HG03108 (cell line): ENCODE measurements around the gene ITGAL.
A peak's percentile ranks its signal among the peaks of the same experiment; 100 is the strongest.
"Not testable (repeated sequence)": the region's sequence is repeated elsewhere in the genome, so short reads cannot be mapped to it uniquely, and the experiment has no call there.

Source experiments
- ATAC-seq: cut with Tn5 transposase; IDR thresholded peaks from one replicate; pipeline ENCODE4 v1.9.1; 2021; ENCODE audit warnings: moderate library complexity; ENCODE audit not compliant: unreplicated experiment

Gene ITGAL

DNA sequence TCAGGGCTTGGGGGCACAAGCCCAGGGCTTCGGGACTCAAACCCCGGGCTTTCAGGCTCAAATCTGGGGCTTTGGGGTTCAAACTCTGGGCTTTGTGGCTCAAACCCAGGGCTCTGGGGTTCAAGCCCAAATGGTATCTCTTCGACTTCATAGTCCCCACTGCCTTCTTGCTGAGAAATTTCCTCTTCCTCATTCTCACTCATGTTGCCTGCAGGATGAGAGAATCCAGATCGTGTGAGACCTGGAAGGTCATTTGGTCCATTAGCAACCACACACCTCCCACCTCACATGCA is 53.2 kb downstream of the ITGAL start:
- no peak for ATAC-seq

DNA sequence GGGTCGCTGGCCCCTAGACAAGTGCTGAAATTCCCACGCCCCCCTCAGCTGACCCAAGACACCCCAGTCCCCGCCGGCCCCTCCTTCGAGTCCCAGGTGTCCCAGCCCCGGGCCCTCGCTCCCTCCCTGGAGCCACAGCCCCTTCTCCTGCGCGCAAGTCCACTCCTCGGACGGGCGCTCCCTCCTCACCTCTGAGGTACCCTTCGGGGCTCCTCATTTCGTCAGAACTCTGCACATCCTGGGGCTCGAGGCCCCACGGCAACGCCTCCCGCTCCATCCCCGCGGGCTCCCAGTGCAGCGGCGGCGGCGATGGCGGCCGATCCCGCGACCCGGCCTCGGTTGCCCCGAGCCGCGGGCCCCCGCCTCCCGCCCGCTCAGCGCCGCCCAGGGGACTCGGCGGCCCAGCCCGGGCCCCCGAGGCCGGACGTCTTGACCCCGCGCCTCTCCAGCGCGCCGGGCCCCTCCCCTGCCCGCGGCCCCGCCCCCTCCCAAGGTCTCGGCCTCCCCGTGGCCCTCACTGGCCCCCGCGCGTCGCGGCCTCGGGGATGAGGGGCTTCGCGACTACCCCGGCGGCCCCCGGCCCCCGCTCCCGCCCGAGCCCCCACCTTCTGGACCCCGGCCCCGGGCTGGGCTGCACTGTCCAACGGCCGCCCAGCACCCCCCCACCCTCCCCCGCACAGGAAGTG is 53.7 kb downstream of the ITGAL start, which contains the start of gene ZNF768:
ZNF768 (minus strand) TSS at position 430 of the 686 bp plus-strand sequence; CDS start at position 277, 153 bp downstream.
- no peak for ATAC-seq

DNA sequence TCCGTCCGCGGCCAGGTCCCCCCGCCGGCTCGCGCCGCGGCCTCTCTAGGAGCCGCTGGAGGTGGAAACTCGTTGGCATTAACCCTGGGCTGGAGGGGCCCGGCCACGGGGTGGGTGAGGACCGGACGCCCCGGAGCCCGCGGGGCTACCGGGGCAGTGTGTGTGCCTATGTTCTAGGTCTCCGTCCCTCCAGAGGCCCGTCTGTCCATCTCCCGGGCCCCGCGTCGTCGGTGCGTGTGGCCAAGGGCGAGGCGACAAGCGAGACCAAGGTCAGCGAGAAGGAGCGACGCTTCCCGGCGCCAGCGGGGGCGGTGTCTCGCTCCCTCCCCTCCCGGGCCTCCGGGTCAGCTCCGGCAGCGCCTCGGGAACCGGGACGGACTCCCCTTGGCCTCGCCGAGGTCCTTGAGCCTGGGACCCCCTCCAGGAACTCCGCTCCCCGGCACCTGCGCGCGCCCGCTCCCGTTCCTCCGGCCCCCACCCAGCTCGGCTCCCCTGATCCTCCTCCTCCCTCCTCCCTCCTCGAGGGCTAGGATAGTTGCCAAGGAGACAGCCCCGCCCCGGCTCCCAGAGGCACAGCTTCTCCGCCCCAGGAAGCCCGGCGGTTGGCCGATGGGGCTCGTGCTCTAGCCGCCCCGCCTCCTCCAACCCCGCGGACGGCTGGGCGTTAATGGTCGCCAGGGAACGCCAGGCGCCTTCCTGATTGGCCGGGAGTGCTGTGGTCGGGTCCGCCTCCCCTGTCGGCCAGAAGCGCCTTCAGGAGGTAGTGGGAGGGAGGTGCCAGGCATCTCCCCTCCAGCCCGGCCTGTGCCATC is 54.5 kb downstream of the ITGAL start:
- peak; percentile 85 for ATAC-seq

DNA sequence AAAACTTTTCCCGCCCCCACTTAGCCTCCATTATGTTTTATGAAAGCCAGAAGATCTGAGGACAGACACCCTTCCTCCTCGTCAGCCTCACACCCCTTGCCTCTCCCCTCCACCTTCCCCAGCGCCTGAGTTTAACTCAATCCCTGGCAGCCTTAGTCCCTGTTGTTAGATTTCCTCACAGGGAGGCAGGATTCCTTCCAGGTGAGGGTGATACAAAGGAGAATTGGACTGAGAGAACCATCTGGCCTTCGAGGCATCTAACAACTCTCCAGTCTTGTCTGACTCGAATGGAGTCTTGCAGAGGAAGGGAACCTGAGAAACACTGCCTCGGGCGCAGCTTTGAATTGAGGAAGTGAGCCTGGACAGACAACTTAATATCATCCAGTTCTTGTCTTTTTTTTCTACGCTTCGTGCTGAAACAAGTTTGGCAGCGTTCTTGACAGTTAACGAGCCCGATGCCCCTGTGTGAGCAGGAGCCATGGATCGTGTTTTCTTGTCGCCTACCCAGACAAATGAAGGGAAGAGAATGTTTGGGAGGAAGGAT is 55.2 kb downstream of the ITGAL start:
- no peak for ATAC-seq

DNA sequence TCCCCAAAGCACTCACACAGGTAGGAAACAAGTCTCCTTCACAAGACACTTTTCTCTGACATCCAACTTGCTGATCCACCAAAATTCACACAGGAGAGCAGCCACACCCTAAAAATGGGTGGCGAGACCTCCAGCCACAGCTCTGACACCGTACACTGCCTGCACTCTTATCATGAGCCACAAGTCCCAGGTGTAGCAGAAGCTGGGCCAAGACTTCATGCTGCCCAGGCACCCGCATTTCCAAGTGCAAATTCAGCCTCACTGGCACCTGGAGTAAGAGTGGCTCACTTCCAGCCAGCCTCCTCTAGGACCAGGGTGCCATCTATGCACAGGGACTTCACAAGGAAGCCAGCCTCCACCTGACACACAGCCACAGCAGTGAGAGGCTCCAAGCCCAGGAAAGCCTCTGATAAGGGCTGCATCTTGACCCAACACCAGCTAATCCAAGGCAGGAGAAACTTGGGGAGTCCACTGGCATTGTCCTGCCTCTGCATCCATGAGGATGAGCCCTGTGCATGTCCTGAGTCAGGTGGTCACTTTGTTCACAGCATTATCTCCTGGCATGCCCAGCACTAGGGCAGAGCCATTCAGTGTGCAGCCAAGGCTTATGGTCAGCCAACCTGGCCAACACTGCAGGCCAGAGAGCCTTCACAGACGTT is 56.4 kb downstream of the ITGAL start:
- no peak for ATAC-seq

DNA sequence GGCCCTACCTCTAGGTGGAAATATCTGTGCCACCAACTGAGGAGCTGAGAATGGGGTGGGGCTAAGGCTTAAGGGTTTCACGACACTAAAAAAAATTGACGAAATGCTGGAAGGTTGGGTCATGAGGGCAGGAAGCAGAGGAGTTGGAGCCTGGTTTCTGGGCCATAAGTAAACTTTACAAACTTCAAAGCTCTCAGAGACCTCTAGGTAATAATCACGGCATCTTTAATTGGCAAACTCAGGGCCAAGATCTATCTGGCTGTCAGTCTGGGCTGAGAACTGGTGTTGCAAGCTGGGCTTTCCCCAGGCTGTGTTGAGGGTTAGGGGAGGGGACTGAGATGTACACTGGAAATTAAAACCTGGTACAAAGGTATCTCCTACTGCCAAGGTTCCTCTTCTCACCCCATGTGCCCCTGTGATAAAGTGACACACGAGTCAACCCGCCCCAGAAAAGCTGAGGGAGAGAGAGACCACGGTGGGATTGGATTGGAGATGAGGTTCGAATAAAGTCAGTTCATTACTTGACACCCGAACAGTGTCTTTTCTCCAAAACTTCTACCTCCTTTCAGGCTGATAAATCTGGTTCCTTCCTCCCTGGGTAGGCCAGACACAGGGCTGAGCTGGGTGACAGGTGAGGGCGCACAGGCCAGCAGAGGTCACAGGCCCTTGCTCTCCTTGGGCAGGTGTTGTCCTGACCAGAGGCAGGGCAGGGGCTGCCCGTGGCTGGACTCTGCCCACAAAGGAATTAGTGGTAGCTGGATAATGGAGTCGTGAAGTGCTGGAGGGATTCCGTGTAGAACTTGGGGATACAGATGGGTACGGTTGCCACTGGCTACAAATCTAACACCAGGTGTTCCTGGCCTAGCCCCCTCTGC is 57.9 kb downstream of the ITGAL start:
- ATAC-seq: no peak

DNA sequence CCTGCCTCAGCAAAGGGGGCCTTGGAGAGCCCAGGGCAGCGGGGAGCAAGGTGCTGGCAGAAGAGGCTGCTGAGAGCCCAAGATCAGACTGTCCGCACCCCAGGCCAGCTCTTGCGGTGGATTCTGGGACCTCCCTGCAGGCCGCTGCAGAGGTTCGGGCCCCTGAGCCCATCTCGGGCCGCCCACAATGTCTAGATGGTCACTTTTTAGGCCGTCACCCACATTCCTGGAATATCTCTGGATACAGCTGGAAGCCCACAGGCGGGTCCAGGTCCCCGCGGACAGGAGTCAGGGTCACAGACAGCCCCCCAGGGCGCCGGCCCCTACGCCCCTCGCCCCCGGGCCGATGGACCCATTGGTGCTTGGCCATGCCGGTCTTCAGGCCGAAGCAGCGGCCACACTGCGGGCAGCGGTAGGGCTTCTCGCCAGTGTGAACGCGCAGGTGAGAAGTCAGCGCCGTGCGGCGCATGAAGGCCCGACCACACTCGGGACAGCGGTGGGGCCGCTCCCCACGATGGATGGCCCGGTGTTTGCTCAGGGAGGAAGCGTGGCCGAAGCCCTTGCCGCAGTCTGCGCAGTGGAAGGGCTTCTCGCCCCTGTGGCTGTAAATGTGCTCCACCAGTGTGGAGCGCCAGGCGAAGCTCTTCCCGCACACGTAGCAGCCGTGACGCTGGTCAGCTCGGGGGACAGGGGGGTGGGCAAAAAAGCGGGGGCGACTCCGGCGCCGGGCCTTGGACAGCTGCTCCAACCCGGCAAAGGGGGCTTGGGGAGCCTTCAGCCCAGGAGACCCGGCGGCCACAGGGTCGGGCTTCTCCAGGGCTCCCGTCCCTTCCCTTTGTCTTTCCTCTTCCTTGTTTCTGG is 60.0 kb downstream of the ITGAL start:
- no peak for ATAC-seq

DNA sequence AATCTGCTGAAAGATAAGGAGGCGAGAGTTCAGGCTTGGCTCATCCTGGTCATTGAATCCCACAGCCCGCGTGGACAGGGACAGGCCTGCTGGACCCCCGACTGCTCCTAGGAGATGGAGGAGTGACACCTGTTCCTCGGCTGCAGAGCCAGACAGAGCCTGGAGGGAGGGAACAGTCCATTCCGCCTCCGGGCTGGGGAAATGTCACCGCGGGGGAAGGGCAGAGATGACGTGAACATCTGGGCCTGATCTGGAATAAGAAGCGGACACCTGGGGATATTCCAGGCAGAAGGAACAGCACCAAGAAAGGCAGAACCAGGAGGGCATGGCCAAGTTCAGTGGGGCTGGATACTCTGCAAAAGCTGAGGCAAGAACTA is 60.6 kb downstream of the ITGAL start:
- ATAC-seq: no peak

DNA sequence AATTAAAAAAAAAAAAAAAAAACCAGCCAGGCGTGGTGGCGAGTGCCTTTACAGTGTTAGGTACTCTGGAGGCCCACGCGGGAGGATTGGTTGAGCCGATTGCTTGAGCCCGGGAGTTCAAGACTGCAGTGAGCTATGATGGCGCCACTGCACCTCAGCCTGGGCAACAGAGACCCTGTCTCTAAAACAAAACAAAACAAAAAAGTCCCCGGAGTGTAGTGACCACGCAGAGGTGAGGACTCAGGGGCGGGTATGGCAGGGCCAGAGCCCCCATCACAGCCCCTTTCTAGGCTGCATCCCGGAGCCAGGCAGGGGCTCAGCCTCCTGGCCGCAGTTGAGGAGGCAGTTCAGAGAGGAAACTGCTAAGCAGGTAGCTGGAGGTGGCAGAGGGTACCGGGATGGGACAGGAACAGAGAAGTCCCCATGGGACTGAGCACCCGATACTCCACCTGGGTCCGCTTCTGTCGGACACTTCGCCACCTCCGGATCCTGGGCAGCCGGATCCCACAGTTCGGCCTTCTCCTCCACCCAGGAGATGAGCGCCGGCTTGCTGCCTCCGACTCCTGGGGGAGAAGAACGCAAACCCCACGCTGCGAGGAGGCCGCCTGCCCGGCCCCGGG is 61.3 kb downstream of the ITGAL start:
- ATAC-seq: peak; percentile 8

DNA sequence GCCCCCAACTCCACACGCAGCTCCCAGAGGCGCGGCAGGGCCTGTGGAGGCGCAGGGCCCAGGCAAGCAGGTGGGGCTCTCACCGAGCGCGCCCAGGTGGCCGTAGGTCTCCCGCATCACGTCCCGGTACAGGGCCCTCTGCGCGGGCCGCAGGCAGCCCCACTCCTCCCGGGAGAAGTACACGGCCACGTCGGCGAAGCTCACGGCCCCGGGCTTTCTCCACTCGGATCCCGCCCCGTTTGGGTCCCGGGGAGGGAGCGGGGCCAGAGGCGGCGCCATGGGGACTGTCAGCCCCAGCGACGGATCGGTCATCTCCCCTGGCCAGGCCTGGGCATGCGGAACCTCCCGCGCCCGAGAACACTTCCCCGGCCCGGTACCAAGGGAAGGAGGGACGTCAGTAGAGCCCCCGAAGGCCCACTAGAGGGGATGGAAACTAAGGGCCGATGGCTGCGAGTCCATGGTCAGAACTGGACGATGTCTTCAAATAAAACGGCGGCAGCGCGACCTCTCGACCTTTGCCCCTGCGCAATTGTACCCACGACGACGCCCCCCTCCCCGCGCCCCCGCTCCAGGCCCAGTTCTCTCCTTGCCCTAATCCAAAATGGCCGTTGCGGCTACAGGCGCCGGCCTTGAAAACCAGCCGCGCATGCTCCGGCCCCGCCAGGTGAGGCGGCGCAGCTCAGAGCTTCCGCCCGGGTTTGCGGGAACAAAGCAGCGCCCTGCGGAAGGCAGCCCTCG is 62.0 kb downstream of the ITGAL start, which contains the start of gene ZNF747:
ZNF747 (minus strand) TSS at position 491 of the 738 bp plus-strand sequence; CDS start at position 312, 179 bp downstream.
- peak; percentile 60 for ATAC-seq

DNA sequence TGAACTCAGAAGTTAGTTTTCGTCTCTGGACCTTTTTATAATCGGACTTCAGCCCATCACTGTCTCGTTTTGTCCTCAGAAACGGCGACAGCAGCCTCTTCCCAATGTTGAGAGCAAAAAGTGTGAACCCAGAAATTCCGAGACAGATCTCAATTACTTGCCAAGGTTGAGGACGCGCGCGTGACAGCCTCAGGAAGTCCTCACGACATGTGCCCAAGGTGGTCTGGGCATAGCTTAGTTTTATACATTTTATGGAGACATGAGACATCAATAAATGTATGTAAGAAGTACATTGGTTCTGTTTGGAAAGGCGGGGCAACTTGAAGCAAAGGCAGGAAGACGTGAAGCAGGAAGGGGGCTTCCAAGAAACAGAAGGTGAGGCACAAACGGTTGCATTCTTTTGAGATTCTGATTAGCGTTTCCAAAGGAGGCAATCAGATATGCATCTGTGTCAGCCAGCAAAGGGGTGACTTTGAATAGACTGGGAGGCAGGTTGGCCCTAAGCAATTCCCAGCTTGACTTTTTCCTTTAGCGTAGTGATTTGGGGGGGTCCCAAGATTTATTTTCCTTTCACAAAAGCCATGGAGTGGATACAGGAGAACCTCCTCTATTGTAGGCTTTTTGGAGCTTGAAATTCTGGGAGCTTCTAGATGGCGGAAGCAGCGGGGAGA is 62.7 kb downstream of the ITGAL start:
- ATAC-seq: no peak

DNA sequence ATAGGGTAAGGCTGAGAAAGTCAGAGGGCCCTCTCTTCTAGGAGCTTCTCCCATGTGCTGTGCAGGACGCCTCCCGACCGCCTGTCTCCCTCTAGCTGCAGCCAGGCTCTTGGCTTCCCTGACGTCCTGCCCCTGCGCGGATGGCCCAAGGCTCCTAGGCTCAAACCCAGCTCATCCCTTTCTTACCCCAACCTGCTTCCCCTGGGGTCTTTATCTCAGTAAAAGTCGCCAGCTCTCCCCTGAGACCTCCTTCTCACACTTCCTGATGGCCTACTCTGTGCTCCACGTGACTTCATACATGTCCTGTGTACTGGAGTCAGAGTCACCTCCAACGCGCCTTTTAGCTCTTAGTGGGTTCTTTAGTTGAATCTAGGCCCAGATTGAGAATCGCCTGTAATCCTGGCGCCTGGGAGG is 63.2 kb downstream of the ITGAL start:
- peak; percentile 53 for ATAC-seq

DNA sequence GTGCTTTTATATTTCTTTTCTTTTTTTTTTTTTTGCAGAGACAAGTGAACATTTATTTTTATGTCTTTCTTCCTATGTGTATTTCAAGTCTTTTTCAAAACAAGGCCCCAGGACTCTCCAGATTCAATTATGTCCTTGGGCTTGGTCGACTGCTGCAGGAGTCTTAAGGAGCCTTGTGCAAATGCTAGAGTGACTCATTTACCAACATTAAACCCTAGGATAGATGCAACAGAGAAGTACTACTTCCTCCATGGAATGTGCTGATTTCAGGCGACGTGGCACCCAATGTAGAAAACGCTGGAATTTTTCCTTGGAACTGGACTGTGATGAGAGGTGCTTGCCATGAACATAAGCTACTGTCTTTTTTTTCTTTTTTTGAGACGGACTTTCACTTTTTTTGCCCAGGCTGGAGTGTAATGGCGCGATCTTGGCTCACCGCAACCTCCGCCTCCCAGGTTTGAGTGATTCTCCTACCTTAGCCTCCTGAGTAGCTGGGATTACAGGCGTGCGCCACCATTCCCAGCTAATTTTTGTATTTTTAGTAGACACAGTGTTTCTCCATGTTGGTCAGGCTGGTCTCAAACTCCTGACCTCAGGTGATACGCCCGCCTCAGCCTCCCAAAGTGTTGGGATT is 64.0 kb downstream of the ITGAL start:
- ATAC-seq: not testable (repeated sequence)

DNA sequence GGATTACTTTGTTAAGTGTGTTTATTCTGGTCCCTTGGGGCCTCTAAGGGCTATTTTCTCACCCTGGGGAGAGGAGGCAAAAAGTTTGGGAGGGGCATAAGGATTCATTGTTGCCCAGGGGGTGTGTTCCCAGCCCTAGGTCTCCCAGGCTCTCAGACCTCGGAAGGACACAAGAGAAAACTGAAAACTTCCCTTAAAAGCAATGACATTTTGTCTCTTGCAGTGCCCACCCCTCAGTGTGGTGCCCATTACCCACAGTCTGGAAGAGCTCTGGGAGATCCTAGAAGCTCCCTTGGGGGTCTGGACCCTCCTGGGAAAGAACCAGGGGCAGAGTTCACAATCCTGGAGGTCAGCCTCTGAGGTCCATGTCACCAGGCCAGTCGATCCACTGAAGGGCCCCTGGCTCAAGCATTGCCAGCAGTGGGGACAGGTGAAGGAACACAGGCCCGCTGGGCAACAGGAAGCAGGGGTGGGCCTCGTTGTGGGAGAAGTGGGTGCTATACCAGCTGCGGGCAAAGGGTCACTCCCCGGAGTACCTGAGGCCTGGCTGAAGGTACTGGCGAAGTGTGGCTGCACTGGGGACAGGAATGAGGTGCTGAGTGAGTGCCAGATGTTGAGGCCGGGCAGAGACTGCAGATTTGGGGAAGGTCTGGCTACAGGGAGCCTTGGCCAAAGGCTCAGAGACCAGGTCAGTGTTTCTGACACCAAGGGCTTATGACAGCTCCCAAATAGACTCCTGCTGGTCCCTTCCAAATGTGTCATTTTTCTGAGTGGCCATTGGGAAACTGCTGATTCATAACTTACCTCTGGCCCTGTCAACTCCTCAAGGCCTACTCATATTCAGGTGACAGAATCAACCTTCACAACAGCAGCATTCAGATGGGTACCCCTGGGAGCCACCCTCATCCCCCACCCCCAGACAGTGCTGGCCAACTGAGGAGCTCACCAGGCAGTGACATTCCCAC is 66.7 kb downstream of the ITGAL start:
- no peak for ATAC-seq

DNA sequence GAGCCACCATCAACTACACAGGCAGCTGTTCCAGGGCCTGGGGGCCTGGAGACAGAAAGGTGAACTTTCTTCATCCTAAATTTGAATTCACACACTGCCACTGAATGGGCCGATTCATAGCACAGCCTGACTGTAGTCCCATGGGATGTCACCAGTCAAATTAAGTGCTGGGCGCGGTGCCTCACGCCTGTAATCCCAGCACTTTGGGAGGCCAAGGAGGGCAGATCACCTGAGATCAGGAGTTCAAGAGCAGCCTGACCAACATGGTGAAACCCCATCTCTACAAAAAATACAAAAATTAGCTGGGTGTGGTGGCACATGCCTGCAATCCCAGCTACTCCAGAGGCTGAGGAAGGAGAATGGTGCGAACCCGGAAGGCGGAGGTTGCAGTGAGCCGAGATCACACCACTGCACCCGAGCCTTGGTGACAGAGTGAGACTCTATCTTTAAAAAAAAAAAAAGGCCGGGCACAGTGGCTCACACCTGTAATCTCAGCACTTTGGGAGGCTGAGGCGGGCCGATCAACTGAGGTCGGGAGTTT is 67.5 kb downstream of the ITGAL start:
- not testable (repeated sequence) for ATAC-seq

DNA sequence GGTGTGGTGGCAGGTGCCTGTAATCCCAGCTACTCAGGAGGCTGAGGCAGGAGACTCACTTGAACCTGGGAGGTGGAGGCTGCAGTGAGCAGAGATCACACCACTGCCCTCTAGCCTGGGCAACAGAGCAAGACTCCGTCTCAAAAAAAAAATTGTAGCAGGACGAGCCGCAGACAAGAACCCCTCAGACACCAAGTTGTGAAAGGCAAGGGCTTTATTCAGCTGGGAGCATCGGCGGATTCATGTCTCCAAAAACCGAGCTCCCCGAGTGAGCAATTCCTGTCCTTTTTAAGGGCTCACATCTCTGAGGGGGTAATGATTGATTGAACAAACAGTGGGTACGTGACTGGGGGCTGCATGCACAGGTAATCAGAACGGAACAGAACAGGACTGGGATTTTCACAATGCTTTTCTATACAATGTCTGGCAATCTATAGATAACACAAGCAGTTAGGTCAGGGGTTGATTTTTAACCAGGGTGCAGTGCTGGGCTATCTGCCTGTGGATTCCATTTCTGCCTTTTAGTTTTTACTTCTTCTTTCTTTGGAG is 68.4 kb downstream of the ITGAL start:
- not testable (repeated sequence) for ATAC-seq
